ENCODE results near the gene LRRC47.
A peak's percentile ranks its signal among the peaks of the same experiment; 100 is the strongest.
"Not testable (repeated sequence)": the region's sequence is repeated elsewhere in the genome, so short reads cannot be mapped to it uniquely, and the experiment has no call there.

The LRRC47 gene

DNA sequence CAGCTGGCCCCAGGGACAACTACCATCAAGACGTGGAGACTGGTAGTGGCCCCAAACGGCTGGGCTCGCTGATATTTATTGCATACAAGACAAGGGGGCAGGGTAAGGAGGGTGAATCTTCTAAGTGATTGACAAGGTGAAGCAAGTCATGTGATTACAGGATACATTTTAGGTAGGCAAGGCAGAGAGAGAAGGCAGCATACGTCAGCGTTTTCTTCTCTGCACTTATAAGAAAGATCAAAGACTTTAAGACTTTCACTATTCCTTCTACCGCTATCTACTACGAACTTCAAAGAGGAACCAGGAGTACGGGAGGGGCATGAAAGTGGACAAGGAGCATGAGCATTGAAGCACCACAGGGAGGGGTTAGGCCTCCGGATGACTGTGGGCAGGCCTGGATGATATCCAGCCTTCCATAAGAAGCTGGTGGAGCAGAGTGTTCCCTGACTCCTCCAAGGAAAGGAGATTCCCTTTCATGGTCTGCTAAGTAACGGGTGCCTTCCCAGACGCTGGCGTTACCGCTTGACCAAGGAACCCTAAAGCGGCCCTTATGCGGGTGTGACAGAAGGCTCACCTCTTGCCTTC, 47.9 kb downstream of the LRRC47 start:
- not testable (repeated sequence) for DNase-seq (ENCODE audit: low read depth in 4 of 4, low spot score in 1 of 4)

GRCh38 chr1:3747903-3748302, 48.4 kb downstream of the LRRC47 start:
- DNase-seq (ENCODE audit: low read depth in 4 of 4, low spot score in 1 of 4): no peak

DNA sequence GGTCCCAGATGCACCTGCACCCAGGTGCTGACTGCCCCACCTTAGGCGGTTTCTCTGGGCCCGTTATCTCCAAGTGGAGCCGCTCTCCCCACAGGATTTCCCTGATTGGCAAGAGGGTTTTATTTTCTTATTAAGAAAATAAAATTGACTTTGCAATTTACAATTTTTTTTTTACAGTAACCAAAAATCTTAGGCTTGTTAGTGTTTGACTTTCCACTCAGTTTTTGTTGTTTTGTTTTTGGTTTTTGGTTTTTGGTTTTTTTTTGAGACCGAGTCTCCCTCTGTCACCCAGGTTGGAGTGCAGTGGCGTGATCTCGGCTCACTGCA, 48.8 kb downstream of the LRRC47 start:
- no peak for DNase-seq (ENCODE audit: low read depth in 4 of 4, low spot score in 1 of 4)

GRCh38 chr1:3746830-3747521, 49.3 kb downstream of the LRRC47 start:
- DNase-seq (ENCODE audit: low read depth in 4 of 4, low spot score in 1 of 4): peak; percentile 81 to 91 (median 88)

DNA sequence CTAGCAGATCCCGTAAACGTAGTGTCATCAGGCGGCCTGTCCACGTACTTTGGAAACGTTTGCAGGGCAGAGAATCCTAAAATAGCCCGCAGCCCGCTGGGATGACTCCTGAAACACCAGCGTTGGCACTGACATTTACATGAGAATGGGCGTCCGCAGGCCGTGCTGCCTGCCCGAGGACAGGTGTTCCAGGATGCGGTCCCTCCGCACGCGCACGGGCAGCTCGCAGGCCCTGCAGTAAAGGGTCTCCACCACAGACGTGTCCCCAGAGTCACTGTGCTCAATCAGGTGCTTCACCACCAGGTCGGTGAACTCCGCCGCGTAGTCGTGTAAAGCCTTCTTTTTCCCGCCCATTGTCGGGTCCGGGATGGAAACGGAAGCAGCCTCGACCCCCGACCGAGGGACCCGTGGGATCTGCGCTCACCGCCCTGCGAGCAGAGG, 49.9 kb downstream of the LRRC47 start:
- DNase-seq (ENCODE audit: low read depth in 4 of 4, low spot score in 1 of 4): no peak

DNA sequence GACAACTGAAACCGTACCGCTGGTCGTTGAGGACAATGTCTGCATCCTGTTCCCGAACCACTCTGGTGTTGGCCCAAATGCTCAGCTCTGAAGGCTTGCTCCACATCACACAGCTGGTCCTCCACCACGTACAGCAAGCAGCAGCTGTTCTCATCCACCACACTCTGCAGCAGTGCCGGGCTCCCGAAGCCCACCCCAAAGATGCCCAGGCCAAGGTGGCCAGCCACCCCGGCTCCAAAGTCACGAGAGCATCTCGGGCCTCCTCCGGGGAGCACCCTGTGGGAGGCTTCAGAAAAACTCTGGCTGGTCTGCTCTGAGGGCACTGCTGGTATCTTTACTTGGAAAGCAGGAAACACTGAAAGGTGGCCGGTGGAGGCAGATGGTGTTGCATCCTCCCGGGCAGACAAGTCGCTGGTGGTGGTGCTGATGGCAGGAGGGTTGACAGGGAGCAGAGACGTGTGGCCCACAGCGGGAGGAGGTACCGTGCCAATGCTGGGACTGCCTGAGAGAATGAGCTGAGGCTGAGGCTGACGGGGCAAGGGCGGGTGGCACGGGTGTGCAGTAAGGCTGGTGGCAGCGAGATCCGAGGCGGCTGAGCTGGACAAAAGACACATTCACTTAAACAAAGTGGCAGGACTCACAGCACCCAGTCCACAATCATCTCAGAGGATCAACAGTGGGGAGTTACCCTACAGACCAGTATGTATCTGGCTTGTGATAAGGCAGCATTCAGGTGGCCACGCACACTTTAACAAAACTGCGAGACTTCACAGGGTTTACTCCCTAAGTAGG, 50.5 kb downstream of the LRRC47 start:
- DNase-seq (ENCODE audit: low read depth in 4 of 4, low spot score in 1 of 4): no peak

DNA sequence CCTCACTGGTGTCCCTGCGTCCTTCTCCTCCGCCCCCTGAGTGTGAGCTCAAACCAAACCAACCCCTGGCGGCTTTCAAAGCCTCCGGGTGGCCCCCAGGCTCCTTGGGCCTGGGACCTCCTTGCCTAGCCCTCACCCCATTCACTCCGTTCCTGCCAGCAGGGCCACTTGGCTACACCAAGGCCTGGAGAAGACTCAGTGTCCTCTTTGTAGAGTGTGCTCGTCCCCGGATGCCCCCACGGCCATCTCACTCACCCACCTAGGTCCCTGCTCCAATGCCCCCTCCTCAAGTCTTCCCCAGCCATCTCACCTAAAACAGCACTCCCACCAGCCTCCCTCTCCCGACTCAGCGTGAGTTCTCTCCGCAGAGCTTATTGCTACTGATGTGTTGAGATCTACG, 51.2 kb downstream of the LRRC47 start:
- DNase-seq (ENCODE audit: low read depth in 4 of 4, low spot score in 1 of 4): no peak

DNA sequence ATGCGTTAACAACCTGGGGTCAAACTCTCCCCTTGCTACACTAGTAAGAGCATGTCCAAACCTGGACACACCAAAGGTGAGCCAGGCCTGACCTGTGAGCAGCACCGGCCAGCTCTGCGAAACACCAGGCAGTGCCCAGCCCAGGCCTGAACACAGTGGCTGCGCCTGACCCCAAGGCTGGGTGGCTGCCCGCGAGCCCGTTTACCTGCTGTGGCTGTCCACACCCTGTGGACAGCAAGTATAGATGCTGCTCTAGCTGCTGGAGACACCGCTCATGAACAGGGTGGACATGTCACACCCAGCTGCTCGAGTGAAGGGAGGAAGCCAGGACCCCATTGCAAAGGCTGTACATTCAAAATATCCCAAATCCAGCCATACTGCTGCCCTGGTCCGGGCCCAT, 51.7 kb downstream of the LRRC47 start:
- no peak for DNase-seq (ENCODE audit: low read depth in 4 of 4, low spot score in 1 of 4)

- DNase-seq (ENCODE audit: low read depth in 4 of 4, low spot score in 1 of 4): no peak
Observed at GRCh38 chr1:3743826-3744225, 52.5 kb downstream of the LRRC47 start.

- DNase-seq (ENCODE audit: low read depth in 4 of 4, low spot score in 1 of 4): no peak
Observed at GRCh38 chr1:3743421-3743820, 52.9 kb downstream of the LRRC47 start.

DNA sequence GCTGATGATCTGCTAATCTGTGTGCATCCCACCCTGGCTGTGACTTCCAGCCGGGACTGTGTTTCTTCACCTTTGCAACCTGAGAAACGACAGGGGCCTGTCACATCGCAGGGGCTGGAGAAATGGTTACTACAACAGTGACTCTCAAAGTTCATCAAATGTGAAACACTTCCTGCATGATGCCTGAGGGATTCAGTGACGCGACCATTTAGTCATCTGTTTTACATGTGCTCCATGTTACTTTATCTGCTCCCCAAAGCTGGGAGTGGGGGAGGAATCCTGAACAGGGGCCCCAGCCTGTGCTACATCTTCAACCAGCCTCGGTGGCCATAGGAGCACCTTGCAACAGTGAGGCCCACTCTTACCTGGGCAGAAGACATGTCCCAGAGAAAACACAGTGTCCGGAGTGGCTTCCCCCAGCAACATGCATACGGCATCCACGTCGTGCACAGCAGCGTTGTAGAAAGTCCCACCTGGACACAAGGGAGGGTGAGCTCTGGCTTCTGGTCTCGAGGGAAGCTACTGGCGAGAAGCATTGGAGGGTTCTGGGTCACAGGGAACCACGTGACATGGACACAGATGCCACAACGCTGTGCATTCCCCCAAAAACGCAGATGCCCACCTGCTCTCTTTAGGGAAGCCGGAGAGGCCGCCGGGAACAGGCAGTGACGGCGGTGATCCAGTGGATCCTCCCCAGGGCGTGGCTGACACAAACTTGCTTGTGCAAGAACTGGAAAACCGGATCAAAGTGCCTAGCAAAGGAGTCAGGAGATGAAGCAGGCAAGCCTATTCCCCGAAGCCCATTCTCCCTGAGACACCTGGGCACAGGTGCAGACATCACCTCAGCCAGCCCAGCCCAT, 53.6 kb downstream of the LRRC47 start:
- no peak for DNase-seq (ENCODE audit: low read depth in 4 of 4, low spot score in 1 of 4)

- no peak for DNase-seq (ENCODE audit: low read depth in 4 of 4, low spot score in 1 of 4)
Observed at GRCh38 chr1:3741566-3742438, 54.5 kb downstream of the LRRC47 start.

DNA sequence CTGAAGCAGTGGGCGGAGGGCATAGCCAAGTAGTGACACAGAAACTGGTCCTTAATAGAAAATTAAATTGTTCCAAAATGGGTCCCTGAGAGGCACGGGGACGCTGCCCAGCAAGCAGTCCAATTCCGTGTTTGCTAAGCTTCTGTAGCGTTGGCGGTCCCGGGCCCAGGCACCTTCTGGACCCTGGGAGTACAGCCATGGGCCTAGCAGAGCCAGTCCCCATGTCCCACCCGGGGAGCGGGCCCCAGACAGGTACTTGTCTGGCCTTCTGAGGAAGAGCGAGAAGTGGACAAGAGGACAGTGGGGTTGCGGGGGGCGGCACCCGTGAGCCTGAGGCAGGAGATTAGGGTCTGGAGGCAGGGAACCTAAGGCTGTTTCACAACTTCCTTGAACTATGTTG, 55.5 kb downstream of the LRRC47 start:
- DNase-seq (ENCODE audit: low read depth in 4 of 4, low spot score in 1 of 4): no peak

- no peak for DNase-seq (ENCODE audit: low read depth in 4 of 4, low spot score in 1 of 4)
Observed at GRCh38 chr1:3740042-3740441, 56.3 kb downstream of the LRRC47 start.

GRCh38 chr1:3738943-3739342, 57.4 kb downstream of the LRRC47 start:
- DNase-seq (ENCODE audit: low read depth in 4 of 4, low spot score in 1 of 4): no peak

- no peak for DNase-seq (ENCODE audit: low read depth in 4 of 4, low spot score in 1 of 4)
Observed at GRCh38 chr1:3736708-3737107, 59.6 kb downstream of the LRRC47 start.

DNA sequence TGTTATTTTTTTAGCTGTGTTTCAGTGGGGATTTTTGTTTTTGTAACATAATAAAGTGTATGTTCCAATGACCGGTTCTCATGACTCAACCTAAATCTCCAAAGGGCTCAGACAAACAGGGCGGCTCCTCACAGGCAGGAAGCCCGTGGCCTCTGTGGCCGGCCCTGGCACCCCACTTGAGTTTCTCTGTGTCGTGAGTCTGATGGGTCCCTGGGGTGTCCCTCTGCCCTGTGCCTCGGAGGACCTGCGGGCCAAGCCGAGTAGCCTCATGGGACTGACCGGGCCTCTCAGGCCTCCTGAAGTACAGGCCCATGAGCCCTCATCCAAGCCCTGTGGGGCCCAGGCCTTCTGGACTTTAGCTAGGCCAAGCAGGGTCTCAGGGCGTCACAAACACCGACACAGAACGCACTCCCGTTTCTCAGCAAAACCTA, 60.2 kb downstream of the LRRC47 start:
- no peak for DNase-seq (ENCODE audit: low read depth in 4 of 4, low spot score in 1 of 4)

DNA sequence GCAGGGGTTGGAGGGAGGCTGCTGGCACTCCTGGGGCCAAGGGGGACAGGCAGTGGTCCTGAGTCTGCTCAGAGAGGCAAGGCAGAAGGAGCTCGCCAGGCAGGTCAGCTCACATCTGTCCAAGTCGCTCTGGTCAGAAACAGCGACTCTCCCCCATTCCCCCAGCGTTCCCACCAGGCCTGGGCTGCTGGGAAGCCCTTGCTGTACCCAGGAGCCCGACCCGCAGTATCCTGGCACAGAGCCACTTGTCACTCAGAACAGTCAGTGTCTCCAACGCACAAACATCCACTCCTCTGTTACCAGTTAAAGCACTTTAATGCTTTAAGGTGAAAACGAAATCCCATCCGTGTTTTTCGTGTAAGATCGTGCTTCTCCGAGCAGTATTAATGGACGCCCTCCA, 60.6 kb downstream of the LRRC47 start:
- no peak for DNase-seq (ENCODE audit: low read depth in 4 of 4, low spot score in 1 of 4)

GRCh38 chr1:3735027-3735681, 61.1 kb downstream of the LRRC47 start:
- DNase-seq (ENCODE audit: low read depth in 4 of 4, low spot score in 1 of 4): no peak

DNA sequence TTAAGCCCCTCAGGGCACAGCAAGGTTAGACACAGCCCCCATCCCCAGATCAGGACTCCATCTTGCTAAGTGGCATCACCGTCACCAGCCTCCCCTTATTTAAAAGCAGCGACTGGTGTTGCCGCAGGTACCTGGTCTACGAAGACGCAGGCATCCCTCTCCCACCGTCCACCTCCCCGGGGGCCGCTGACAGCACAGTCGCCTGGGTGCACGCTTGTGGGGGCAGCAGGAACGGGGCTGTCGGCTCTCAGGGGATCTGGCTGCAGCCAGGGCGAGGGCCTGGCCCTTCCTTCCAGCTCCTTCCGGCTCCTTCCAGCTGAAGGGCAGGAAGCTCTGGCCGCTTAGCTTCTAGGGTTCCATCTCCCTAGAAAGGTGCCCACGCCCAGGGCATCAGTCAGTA, 61.7 kb downstream of the LRRC47 start:
- no peak for DNase-seq (ENCODE audit: low read depth in 4 of 4, low spot score in 1 of 4)
